A549 (cell line): ENCODE results near the gene PPP4C. TPM values are rescaled to one million over a fixed set of nuclear protein-coding genes. Genes with fewer than 3 reads are reported as not detected.

ENCODE experiments used
- ATAC-seq, 2 experiments: fragments of 200-7000 bp in 1 of 2; fragments of >200 bp in 1 of 2; cut with Nextera tagmentation in 1 of 2; cut with Tn5 transposase in 1 of 2; 3 replicates each; pipeline versions ENCODE4 v1.8.0 to v1.9.1; 2018 to 2020; ENCODE audit warnings: mild to moderate bottlenecking in 1 of 2, moderate library complexity in 1 of 2
- CTCF ChIA-PET: fragments of 300-600 bp; sonication (Branson Sonifier 250); formaldehyde crosslinking; extraction: SDS; loops from one replicate; lab custom pipeline; 2021; ENCODE audit warnings: antibody characterized with exemption, inconsistent platforms; lab: Yijun Ruan, JAX
- POLR2A ChIA-PET: fragments of 350-600 bp; formaldehyde crosslinking; extraction: SDS; loops from one replicate; lab custom pipeline; 2021; ENCODE audit warnings: antibody characterized with exemption, inconsistent platforms; lab: Yijun Ruan, JAX
- DNase-seq, 2 experiments: peaks; one replicate each; pipeline versions ENCODE4 v3.0.0 to v3.0.0-alpha.2; 2011 to 2016; ENCODE audit warnings: low read depth in 1 of 2, low spot score in 1 of 2
- FAIRE-seq: peaks from 2 replicates; lab custom pipeline; 2011; peaks lifted over from hg19 to GRCh38; lab: Jason Lieb, UNC
- H3K27ac ChIP-seq, 2 experiments: fragments of >200 bp; sonication (Bioruptor Twin); formaldehyde crosslinking; 3 replicates each; pipeline ENCODE4 v1.5.1; 2016 to 2017
- H3K4me1 ChIP-seq: fragments of >200 bp; sonication (Bioruptor Twin); formaldehyde crosslinking; 3 replicates; pipeline ENCODE4 v1.6.1; 2016
- H3K4me2 ChIP-seq: fragments of >200 bp; sonication (Bioruptor Twin); formaldehyde crosslinking; 3 replicates; pipeline ENCODE4 v1.6.1; 2016
- H3K4me3 ChIP-seq: fragments of >200 bp; sonication (Bioruptor Twin); formaldehyde crosslinking; 3 replicates; pipeline ENCODE4 v1.5.1; 2016
- H3K9me3 ChIP-seq: fragments of >200 bp; sonication (Bioruptor Twin); formaldehyde crosslinking; 3 replicates; pipeline ENCODE4 v1.6.1; 2016
- ATOH8 ChIP-seq: fragments of 250-450 bp; sonication (Bioruptor Pico); IDR thresholded peaks from 2 replicates; pipeline ENCODE4 v1.5.0; 2020; ENCODE audit warnings: low read depth, mild to moderate bottlenecking, moderate library complexity
- CHD2 ChIP-seq: fragments of 150-350 bp; IDR thresholded peaks from 2 replicates; pipeline ENCODE4 v1.6.1; 2014; ENCODE audit warnings: low read length; ENCODE audit not compliant: partially characterized antibody
- CHD4 ChIP-seq: fragments of 200-600 bp; sonication (generic); IDR thresholded peaks from 2 replicates; pipeline ENCODE4 v1.6.1; 2016; ENCODE audit warnings: antibody characterized with exemption, mild to moderate bottlenecking, borderline replicate concordance
- EHF ChIP-seq: fragments of 250-450 bp; sonication (Bioruptor Pico); IDR thresholded peaks from 2 replicates; pipeline ENCODE4 v1.5.0; 2020; ENCODE audit warnings: mild to moderate bottlenecking
- EHMT2 ChIP-seq: fragments of 200-600 bp; sonication (generic); IDR thresholded peaks from 2 replicates; pipeline ENCODE4 v1.6.1; 2016; ENCODE audit warnings: antibody characterized with exemption, low read depth, mild to moderate bottlenecking, moderate library complexity
- ELK1 ChIP-seq: fragments of 150-350 bp; IDR thresholded peaks from 2 replicates; pipeline ENCODE4 v1.6.1; 2014; ENCODE audit warnings: low read depth, mild to moderate bottlenecking, low read length
- ESRRA ChIP-seq: fragments of 150-350 bp; IDR thresholded peaks from 2 replicates; pipeline ENCODE4 v1.6.1; 2014; ENCODE audit warnings: mild to moderate bottlenecking, low read length, borderline replicate concordance
- FOSB ChIP-seq: fragments of 250-450 bp; sonication (Bioruptor Pico); IDR thresholded peaks from 2 replicates; pipeline ENCODE4 v1.5.0; 2020; ENCODE audit warnings: mild to moderate bottlenecking, moderate library complexity
- GATA3 ChIP-seq: IDR thresholded peaks from 2 replicates; pipeline ENCODE4 v1.6.1; 2012; ENCODE audit warnings: borderline replicate concordance
- HEYL ChIP-seq: fragments of 250-450 bp; sonication (Bioruptor Pico); IDR thresholded peaks from 2 replicates; pipeline ENCODE4 v1.8.0; 2021; ENCODE audit warnings: mild to moderate bottlenecking, moderate library complexity
- HMGXB4 ChIP-seq: fragments of 250-450 bp; sonication (Bioruptor Pico); IDR thresholded peaks from 2 replicates; pipeline ENCODE4 v1.5.0; 2021; ENCODE audit warnings: mild to moderate bottlenecking, moderate library complexity, borderline replicate concordance
- HOXB5 ChIP-seq: fragments of 250-450 bp; sonication (Bioruptor Pico); IDR thresholded peaks from 2 replicates; pipeline ENCODE4 v1.5.0; 2020; ENCODE audit warnings: mild to moderate bottlenecking, moderate library complexity
- KDM5A ChIP-seq: fragments of 200-600 bp; sonication (generic); IDR thresholded peaks from 2 replicates; pipeline ENCODE4 v1.6.1; 2016; ENCODE audit warnings: antibody characterized with exemption, mild to moderate bottlenecking
- MAFK ChIP-seq: fragments of 450-650 bp; IDR thresholded peaks from 2 replicates; pipeline ENCODE4 v1.6.1; 2014; ENCODE audit not compliant: partially characterized antibody
- MAX ChIP-seq: IDR thresholded peaks from 2 replicates; pipeline ENCODE4 v1.6.1; 2012
- MAZ ChIP-seq: fragments of 150-350 bp; IDR thresholded peaks from 2 replicates; pipeline ENCODE4 v1.6.1; 2014; ENCODE audit warnings: antibody characterized with exemption, low read depth, low read length, borderline replicate concordance
- PBX3 ChIP-seq: IDR thresholded peaks from 2 replicates; pipeline ENCODE4 v1.6.1; 2012
- POLR2A ChIP-seq: IDR thresholded peaks from 2 replicates; pipeline ENCODE4 v1.6.1; 2012; ENCODE audit warnings: mild to moderate bottlenecking, low read length
- RCOR1 ChIP-seq: fragments of 150-350 bp; IDR thresholded peaks from 2 replicates; pipeline ENCODE4 v1.6.1; 2014; ENCODE audit warnings: antibody characterized with exemption, low read length, low read depth
- RFX5 ChIP-seq: fragments of 450-650 bp; IDR thresholded peaks from 2 replicates; pipeline ENCODE4 v1.7.1; 2014; ENCODE audit warnings: antibody characterized with exemption, mild to moderate bottlenecking, moderate library complexity
- SMC3 ChIP-seq: fragments of >200 bp; sonication (Bioruptor Twin); formaldehyde crosslinking; IDR thresholded peaks from 3 replicates; pipeline ENCODE4 v1.6.1; 2018; ENCODE audit warnings: inconsistent platforms
- SREBF2 ChIP-seq: fragments of 450-650 bp; IDR thresholded peaks from 2 replicates; pipeline ENCODE4 v1.6.1; 2014; ENCODE audit warnings: mild to moderate bottlenecking, moderate library complexity
- USF2 ChIP-seq: fragments of 450-650 bp; IDR thresholded peaks from 2 replicates; pipeline ENCODE4 v1.6.1; 2014; ENCODE audit warnings: antibody characterized with exemption
- ZC3H11A ChIP-seq: fragments of 450-650 bp; IDR thresholded peaks from 2 replicates; pipeline ENCODE4 v1.6.1; 2014; ENCODE audit warnings: antibody characterized with exemption, mild to moderate bottlenecking
- ZFP36 ChIP-seq: fragments of 450-650 bp; IDR thresholded peaks from 2 replicates; pipeline ENCODE4 v1.6.1; 2014; ENCODE audit warnings: borderline replicate concordance; ENCODE audit not compliant: partially characterized antibody
- ZNF302 ChIP-seq: fragments of 250-450 bp; sonication (Bioruptor Pico); IDR thresholded peaks from 2 replicates; pipeline ENCODE4 v1.9.0; 2021; ENCODE audit warnings: inconsistent platforms, mild to moderate bottlenecking, moderate library complexity
- WGBS: methylation state at CpG from one replicate; pipeline ENCODE4 v1.1.6; 2017; ENCODE audit errors: missing lambda C conversion rate; 5-methylcytosine and 5-hydroxymethylcytosine counted together
- polyA plus RNA-seq, 4 experiments: library from polyadenylated mRNA; depleted of rRNA in 3 of 4; stranded (reverse); fragments of >200 nt; fragmentation: RNase III in 1 of 4; extraction: RNeasy Plus Mini Kit Qiagen cat#74134 plus additional on column Dnase treatment in 1 of 4; gene quantifications; 2 replicates in 3 of 4; 3 replicates in 1 of 4; pipeline ENCODE4 v1.2.3, GENCODE V29; 2011 to 2017

The PPP4C gene
- polyA plus RNA-seq, 2 of the 4 experiments (the other 2 are of a cell fraction) = 102 to 115 TPM

GRCh38 chr16:30131869-30132475 is 56.2 kb downstream of the PPP4C start:
- POLR2A ChIA-PET = no interaction called here
- no peak overlapping the region for H3K4me2 ChIP-seq
- DNase-seq = no peak
- H3K4me1 ChIP-seq = no peaks in the 10 kb centered on the region
- no peak for TF ChIP-seq POLR2A
- no peak for TF ChIP-seq RCOR1
- no peak for TF ChIP-seq EHF
- TF ChIP-seq EHMT2 = no peak
- TF ChIP-seq HOXB5 (CRISPR knock-in tag) = no peak
- TF ChIP-seq KDM5A = no peak
- TF ChIP-seq USF2 = no peak
- TF ChIP-seq ATOH8 (CRISPR knock-in tag) = no peak
- TF ChIP-seq SREBF2 = no peak
- TF ChIP-seq MAX = no peak
- TF ChIP-seq ZFP36 = no peak
- no peak for TF ChIP-seq ZNF302 (CRISPR knock-in tag)
- no peak for TF ChIP-seq HMGXB4 (CRISPR knock-in tag)
- TF ChIP-seq ZC3H11A = no peak
- TF ChIP-seq MAZ = no peak
- TF ChIP-seq PBX3 = no peak
- no peak for TF ChIP-seq RFX5
- no peak for ATAC-seq
- H3K4me3 ChIP-seq = no peak overlapping the region
- WGBS = 69% methylated on average over 4 of the region's 4 CpGs
- CTCF ChIA-PET = interaction anchor here (1.1 to 2.5 kb wide), 2 partner anchors 19 to 40 kb away, joined by 3 to 7 read pairs; partner anchors contain the start of gene GDPD3
- FAIRE-seq = no peak
- H3K9me3 ChIP-seq = no peaks in the 10 kb centered on the region
- no peak overlapping the region for H3K27ac ChIP-seq

- ATAC-seq = no peak
- no peak for FAIRE-seq
- CTCF ChIA-PET = interaction anchor here (1.3 to 2.5 kb wide), 2 partner anchors 19 to 39 kb away, joined by 5 to 7 read pairs; partner anchors contain the start of gene GDPD3
Measured at GRCh38 chr16:30132591-30132990, 56.8 kb downstream of the PPP4C start.

More at GRCh38 chr16:30132591-30132990, 56.8 kb downstream of the PPP4C start:
- TF ChIP-seq RCOR1 (no peak), CHD2 (no peak), ELK1 (no peak), HEYL (CRISPR knock-in tag) (no peak), FOSB (CRISPR knock-in tag) (no peak), SMC3 (no peak), GATA3 (no peak), CHD4 (no peak), ESRRA (no peak), POLR2A (no peak), MAFK (no peak), ATOH8 (CRISPR knock-in tag) (no peak)
- POLR2A ChIA-PET = no interaction called here
- no peaks in the 10 kb centered on the region for H3K9me3 ChIP-seq
- no peaks in the 10 kb centered on the region for H3K4me1 ChIP-seq
- H3K27ac ChIP-seq = no peak overlapping the region
- H3K4me2 ChIP-seq = no peak overlapping the region
- WGBS = 66% methylated on average over 3 of the region's 3 CpGs
- H3K4me3 ChIP-seq = no peak overlapping the region
- no peak for DNase-seq
